GM15510 (cell line): ENCODE data around the gene SLC25A21.

Source experiments
- POLR2A ChIP-seq: IDR thresholded peaks from 3 replicates; pipeline ENCODE4 v1.6.1; 2011; ENCODE audit warnings: borderline replicate concordance; ENCODE audit not compliant: insufficient read length; ENCODE audit errors: extremely low read depth

SLC25A21 gene

GRCh38 chr14:36666416-36667206, 505.8 kb downstream of the SLC25A21 start:
- no peak for TF ChIP-seq POLR2A

DNA sequence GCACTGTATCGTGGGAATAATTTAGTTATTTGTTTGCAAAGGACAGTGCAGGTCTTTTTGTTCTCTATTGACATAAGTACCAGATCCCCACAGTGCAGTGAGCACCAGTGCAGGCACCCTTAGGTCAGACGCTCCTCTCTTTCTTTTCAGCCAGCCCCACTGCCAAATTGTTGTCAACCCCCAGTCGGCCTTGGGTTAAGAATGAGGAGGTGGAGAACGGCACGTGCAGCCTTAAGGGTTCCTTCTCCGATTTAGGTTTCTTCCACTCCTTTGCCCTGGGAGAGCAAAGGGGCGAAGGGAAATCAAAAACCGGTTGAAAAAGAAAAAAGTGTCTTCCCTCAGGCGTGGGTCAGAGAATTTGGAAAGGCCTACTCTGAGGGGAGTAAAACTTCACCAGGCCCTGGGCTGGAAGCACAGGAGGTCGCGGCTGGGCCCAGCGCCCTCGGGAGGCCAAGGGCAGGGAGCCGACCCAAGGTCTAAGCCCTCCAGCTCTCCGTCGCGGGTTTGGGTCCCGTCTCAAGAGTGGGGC, 506.5 kb downstream of the SLC25A21 start:
- no peak for TF ChIP-seq POLR2A

DNA sequence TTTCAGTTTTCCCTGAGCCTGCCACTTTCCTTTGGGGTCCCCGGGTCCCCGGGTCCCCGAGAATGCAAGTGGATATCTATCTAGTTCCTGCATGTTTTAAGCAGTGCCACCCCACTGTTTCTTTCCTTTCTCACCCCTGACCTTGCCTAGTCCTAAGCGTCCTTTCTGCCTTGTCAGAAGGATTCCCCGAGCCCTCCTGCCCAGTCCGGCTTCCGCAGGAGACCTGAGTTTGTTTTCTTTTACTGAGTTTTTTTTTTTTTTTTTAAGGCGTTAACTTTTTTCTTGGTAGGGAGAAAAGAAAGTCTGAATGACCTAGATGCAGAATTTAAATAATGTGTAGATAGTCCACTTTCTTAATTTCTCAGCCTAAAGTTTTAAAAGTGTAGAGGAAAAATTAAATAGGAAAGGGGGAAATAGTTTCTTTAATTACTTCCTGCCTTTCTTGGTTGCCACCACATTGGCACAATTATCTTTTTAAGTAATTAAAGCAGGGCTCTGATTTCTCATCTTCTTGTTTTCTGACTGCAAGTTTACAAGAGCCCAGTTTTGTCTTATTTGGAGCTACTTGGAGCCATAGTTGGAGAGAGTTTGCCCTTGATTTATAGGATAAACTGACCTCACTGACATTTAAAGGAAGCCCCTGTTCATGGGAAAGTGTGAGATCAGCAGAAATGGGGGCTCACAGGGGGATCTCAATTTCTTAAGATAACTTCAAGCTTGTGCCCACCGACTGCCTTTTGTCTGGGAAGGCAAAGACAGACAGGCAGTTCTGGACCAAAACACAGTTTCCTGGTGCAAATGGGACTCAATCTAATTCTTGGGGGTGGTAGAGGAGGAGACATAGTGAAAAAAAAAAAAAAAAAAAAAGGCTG, 507.8 kb downstream of the SLC25A21 start:
- no peak for TF ChIP-seq POLR2A

- no peak for TF ChIP-seq POLR2A
Measured at GRCh38 chr14:36663404-36664321, 508.7 kb downstream of the SLC25A21 start.

DNA sequence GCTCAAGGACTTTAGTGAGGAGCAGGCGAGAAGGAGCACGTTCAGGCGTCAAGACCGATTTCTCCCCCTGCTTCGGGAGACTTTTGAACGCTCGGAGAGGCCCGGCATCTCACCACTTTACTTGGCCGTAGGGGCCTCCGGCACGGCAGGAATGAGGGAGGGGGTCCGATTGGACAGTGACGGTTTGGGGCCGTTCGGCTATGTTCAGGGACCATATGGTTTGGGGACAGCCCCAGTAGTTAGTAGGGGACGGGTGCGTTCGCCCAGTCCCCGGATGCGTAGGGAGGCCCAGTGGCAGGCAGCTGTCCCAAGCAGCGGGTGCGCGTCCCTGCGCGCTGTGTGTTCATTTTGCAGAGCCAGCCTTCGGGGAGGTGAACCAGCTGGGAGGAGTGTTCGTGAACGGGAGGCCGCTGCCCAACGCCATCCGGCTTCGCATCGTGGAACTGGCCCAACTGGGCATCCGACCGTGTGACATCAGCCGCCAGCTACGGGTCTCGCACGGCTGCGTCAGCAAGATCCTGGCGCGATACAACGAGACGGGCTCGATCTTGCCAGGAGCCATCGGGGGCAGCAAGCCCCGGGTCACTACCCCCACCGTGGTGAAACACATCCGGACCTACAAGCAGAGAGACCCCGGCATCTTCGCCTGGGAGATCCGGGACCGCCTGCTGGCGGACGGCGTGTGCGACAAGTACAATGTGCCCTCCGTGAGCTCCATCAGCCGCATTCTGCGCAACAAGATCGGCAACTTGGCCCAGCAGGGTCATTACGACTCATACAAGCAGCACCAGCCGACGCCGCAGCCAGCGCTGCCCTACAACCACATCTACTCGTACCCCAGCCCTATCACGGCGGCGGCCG, 509.6 kb downstream of the SLC25A21 start:
- TF ChIP-seq POLR2A, result no peak

DNA sequence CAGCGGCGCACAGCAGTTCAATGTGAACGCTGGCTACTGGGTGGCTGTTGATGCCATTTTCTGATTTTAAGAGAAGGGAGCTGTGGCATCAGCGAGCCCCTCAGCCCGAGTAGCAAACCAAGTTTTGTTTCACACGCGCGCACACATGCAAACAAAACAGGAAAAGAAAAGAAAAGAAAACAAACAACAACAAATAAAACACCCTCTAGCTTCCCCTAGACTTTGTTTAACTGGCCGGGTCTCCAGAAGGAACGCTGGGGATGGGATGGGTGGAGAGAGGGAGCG, 510.2 kb downstream of the SLC25A21 start:
- no peak for TF ChIP-seq POLR2A

- no peak for TF ChIP-seq POLR2A
Measured at GRCh38 chr14:36661506-36662257, 510.7 kb downstream of the SLC25A21 start, which contains the start of gene PAX9. Gene PAX9, plus strand, starts transcription at chr14:36661860. Its CDS starts 230 bp downstream, at chr14:36662090.

GRCh38 chr14:36660736-36661505, 511.5 kb downstream of the SLC25A21 start:
- no peak for TF ChIP-seq POLR2A

DNA sequence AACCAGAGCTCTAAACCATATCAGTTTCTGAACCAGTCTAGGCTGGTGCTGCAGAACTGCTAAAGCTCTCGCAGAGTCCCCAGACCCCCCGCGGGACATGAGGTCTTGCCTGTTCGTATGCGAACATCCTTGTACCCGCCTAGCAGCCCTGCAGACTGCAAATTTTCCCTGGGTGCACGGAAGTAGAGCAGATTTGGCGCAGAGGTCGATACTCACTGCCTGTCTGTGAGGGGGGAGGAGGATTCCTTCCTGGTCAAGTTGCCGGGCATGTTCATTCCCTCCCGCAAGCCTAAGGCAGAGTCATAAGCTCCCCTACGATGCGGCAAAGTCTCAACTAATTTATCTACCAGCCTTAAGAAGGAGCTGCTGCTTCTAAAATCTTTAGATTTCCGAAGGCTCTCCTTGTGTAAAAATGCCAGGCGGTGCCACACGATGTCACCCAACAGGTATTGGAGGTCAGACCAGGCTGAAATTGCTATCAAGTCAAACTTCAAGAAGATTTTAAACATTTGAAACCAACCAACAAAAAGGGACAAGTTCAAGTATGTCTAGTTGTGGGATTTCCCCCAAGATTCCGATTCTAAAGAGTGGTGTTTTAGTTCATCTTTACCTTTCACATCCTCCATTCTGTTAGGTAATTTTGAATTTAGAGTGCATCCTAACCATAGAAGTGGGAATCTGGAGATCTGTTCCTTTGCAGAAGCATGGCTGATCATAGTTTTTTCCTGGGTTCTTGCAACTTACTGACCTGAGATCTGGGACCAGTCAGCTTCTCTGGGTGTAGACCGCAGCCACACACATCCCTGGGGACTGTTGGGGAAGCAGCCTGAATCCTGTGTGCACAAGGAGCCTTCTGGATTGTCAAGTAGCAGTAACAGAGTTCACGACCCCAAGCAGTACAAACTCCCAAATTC, 512.3 kb downstream of the SLC25A21 start:
- TF ChIP-seq POLR2A, result no peak

DNA sequence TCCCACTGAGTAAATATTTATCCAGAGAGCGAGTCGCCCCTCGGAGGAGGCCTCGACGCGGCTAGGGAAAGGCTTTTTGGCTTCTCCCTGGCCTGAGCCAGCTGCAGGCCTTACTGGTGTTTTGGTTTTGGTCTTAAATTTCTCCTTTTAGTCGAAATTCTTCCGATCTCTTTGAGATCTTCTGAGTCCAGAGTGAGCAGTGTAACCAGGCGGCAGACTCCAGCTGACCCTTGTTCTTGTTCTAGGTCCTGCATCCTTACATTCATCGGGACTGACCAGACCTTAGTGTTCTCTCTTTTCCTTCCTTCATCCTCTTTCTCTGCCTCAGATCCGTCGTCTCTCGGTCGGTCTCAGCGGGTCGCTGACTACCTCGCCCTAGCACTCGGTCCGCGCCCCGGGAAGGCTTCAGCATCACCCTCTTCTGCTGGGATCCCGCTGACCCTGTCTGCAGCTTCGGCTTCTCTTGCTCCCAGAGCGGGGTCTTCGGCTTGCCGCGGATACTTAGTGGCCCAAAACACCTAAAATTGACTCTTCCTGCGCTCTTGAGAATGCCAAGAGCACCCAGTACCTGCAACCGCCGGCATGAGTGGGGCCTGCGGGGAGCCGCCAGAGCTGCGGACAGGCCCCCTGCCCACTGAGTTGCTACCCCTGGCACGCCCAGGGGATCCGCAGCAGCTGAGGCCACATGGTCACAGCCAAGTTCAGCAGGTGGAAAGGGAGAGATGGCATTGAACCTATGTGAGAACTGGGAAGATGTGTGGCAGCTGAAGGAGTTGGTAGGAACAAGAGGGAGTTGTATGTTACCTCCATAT, 513.2 kb downstream of the SLC25A21 start:
- TF ChIP-seq POLR2A, result no peak

- TF ChIP-seq POLR2A, result no peak
Measured at GRCh38 chr14:36658123-36659009, 514.0 kb downstream of the SLC25A21 start.
